GM13976 (cell line): ENCODE results near the gene GALNT7.

Experiments used
- DNase-seq: peaks from one replicate; pipeline ENCODE4 v3.0.0; 2012; ENCODE audit warnings: low spot score
- in situ Hi-C: fragments of 300-500 bp; cut with MboI; formaldehyde crosslinking; loops from one replicate; pipeline ENCODE4 v1.12.0; 2022; ENCODE audit warnings: low sequenced_read_pairs, mixed read lengths, inconsistent platforms; ENCODE audit not compliant: unreplicated experiment
- TF ChIP-seq, protein P1 (sequence below): IDR thresholded peaks from 2 replicates; pipeline ENCODE4 v1.5.1; 2012; ENCODE audit warnings: borderline replicate concordance, mild to moderate bottlenecking; ENCODE audit not compliant: insufficient read depth; ENCODE audit errors: extremely low read depth, missing control alignments, control extremely low read depth

GALNT7 gene

GRCh38 chr4:173346074-173346473, 177.5 kb downstream of the GALNT7 start:
- no peak for DNase-seq
- in situ Hi-C loops, result no loop called here

DNA sequence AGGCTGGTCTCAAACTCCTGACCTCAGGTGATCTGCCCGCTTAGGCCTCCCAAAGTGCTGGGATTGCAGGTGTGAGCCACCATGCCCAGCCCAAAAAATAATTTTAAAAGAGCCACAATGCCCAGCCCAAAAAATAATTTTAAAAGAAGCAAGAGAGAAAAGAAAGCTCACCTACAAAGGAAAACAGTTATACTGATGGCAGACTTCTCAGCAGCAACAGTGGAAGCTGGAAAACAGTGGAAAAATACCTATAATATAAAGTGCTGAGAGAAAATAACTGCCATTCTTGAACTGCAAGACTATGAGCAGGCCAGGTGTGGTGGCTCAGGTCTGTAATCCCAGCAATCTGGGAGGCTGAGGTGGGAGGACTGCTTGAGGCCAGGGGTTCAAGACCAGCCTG, 178.9 kb downstream of the GALNT7 start:
- DNase-seq, result no peak
- TF ChIP-seq, protein P1, sequence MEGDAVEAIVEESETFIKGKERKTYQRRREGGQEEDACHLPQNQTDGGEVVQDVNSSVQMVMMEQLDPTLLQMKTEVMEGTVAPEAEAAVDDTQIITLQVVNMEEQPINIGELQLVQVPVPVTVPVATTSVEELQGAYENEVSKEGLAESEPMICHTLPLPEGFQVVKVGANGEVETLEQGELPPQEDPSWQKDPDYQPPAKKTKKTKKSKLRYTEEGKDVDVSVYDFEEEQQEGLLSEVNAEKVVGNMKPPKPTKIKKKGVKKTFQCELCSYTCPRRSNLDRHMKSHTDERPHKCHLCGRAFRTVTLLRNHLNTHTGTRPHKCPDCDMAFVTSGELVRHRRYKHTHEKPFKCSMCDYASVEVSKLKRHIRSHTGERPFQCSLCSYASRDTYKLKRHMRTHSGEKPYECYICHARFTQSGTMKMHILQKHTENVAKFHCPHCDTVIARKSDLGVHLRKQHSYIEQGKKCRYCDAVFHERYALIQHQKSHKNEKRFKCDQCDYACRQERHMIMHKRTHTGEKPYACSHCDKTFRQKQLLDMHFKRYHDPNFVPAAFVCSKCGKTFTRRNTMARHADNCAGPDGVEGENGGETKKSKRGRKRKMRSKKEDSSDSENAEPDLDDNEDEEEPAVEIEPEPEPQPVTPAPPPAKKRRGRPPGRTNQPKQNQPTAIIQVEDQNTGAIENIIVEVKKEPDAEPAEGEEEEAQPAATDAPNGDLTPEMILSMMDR, result no peak
- in situ Hi-C loops, result no loop called here

More at GRCh38 chr4:173346074-173346473, 177.5 kb downstream of the GALNT7 start:
- TF ChIP-seq, protein P1, result no peak

DNA sequence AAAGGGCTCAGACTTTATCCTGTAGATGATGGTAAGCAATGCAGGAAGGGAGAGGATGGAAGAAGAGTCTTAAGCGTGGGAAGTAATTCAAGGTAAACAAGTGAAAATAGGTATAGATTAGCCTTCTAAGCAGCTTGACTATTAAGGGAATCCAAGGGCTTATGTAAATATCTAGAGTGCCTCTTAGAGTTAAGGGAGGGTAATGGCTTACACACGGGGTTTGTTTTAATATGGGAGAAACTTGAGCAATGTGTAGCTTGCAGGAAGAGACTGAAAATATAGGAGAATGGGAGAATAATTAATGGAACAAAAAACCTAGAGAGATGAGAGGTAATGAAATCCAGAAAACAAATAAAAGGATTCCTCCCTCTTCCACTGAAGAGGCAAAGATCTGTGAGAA, 189.3 kb downstream of the GALNT7 start:
- in situ Hi-C loops, result no loop called here
- DNase-seq, result no peak
- TF ChIP-seq, protein P1, result no peak

DNA sequence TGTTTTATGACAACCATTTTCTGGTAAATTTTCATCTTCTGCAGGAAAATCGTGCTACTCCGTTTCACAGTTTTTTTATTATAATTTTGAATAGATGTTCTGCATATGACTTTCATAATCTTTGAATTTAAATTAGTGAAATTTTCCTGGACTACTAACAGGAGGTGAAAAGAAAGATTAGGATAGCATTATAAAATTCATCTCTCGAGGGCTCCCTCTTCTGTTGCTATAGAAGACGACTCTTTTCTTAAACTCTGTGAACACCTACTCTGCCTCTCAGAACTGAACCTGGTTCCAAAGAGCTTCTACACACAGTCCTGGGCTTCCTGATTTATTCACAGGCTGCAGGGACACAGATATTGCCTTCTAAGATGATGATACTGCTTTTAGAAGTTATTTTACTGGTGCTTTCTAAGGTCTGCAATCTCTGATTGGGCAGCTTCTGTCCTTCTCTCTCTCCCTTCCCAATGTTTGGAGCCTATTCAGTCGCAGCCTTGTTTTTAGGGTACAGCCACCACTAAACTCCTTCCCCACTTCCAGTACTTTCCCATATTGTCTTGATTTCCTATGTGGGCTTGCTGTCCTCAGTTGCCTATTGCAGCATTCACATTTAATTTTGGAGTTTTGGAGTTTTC, 192.1 kb downstream of the GALNT7 start:
- DNase-seq, result no peak
- in situ Hi-C loops, result no loop called here
- TF ChIP-seq, protein P1, result no peak

GRCh38 chr4:173362666-173363065, 194.1 kb downstream of the GALNT7 start:
- TF ChIP-seq, protein P1, result no peak
- DNase-seq, result no peak
- in situ Hi-C loops, result no loop called here

GRCh38 chr4:173365359-173365996, 196.9 kb downstream of the GALNT7 start:
- DNase-seq, result no peak
- in situ Hi-C loops, result no loop called here
- TF ChIP-seq, protein P1, result no peak
